OCI-LY3 (cell line): ENCODE results near the gene HGF.

Experiments used
- H2AFZ ChIP-seq: fragments of 200-600, 300-600 bp; shearing (Covaris generic); 2 replicates; pipeline ENCODE4 v1.6.0; 2014; ENCODE audit warnings: antibody characterized with exemption, low read depth, low read length
- H3K27ac ChIP-seq: fragments of 200-600, 300-600 bp; sonication (generic); 2 replicates; pipeline ENCODE4 v1.5.1; 2014; ENCODE audit warnings: mild to moderate bottlenecking, low read length, moderate library complexity, mixed read lengths
- H3K27me3 ChIP-seq: fragments of 200-600, 300-600 bp; sonication (generic); 2 replicates; pipeline ENCODE4 v1.6.1; 2014; ENCODE audit warnings: low read depth, low read length, mixed read lengths
- H3K36me3 ChIP-seq: fragments of 200-600, 300-600 bp; sonication (generic); replicated peaks from 2 replicates; pipeline ENCODE3; 2014; ENCODE audit warnings: low read depth, low read length, mixed read lengths
- H3K4me1 ChIP-seq: fragments of 300-600, 200-600 bp; sonication (generic); 2 replicates; pipeline ENCODE4 v1.6.1; 2014; ENCODE audit warnings: low read length, mixed read lengths
- H3K4me2 ChIP-seq: fragments of 200-600, 300-600 bp; sonication (generic); 2 replicates; pipeline ENCODE4 v1.6.1; 2014; ENCODE audit warnings: low read length, mixed read lengths
- H3K4me3 ChIP-seq: fragments of 300-600, 200-600 bp; sonication (generic); 2 replicates; pipeline ENCODE4 v1.5.1; 2014; ENCODE audit warnings: antibody characterized with exemption, mild to moderate bottlenecking, low read length, moderate library complexity
- H3K79me2 ChIP-seq: fragments of 300-600, 200-600 bp; shearing (Covaris generic); 2 replicates; pipeline ENCODE4 v1.6.1; 2014; ENCODE audit warnings: mild to moderate bottlenecking, low read length, mixed read lengths
- H3K9ac ChIP-seq: fragments of 300-600, 200-600 bp; shearing (Covaris generic); 2 replicates; pipeline ENCODE4 v1.6.0; 2014; ENCODE audit warnings: mild to moderate bottlenecking, low read length, moderate library complexity
- H3K9me3 ChIP-seq: fragments of 200-600, 300-600 bp; shearing (Covaris generic); 2 replicates; pipeline ENCODE4 v1.6.1; 2014; ENCODE audit warnings: low read length, mixed read lengths; ENCODE audit not compliant: insufficient read depth
- H4K20me1 ChIP-seq: fragments of 200-600, 300-600 bp; sonication (generic); 2 replicates; pipeline ENCODE4 v1.6.1; 2016; ENCODE audit warnings: low read length, mixed read lengths; ENCODE audit not compliant: insufficient read depth
- EZH2phosphoT487 ChIP-seq: fragments of 200-600 bp; shearing (Covaris generic); IDR thresholded peaks from 2 replicates; pipeline ENCODE4 v1.6.1; 2018; ENCODE audit warnings: antibody characterized with exemption, mixed run types, low read depth
- TF ChIP-seq, protein P1 (sequence below): fragments of 200-600, 300-600 bp; sonication (generic); IDR thresholded peaks from 2 replicates; pipeline ENCODE4 v1.5.1; 2014; ENCODE audit warnings: antibody characterized with exemption, low read length, low read depth

HGF gene

DNA sequence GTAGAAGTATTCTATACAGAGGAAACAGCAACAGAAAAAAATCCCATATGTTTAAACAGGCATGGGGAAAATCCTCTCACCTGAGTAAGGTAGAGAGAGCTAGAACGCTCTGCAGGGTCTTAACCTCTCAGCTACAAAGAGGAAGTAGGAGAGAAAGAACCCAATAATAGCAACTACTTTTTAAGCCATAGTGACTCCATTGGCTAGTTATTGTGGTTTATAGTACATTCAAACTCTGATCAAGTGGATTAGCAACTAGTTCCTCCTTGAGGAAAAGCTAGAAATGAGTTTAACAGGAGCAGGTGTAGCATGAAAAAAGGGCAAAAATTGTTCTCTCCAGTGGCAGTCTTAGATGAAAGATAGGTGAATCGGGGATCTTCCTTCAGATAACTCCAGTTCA lies 89.7 kb downstream of the HGF start:
- H3K79me2 ChIP-seq, result no peaks in the 10 kb centered on the region
- no peak for TF ChIP-seq EZH2phosphoT487
- TF ChIP-seq, protein P1, sequence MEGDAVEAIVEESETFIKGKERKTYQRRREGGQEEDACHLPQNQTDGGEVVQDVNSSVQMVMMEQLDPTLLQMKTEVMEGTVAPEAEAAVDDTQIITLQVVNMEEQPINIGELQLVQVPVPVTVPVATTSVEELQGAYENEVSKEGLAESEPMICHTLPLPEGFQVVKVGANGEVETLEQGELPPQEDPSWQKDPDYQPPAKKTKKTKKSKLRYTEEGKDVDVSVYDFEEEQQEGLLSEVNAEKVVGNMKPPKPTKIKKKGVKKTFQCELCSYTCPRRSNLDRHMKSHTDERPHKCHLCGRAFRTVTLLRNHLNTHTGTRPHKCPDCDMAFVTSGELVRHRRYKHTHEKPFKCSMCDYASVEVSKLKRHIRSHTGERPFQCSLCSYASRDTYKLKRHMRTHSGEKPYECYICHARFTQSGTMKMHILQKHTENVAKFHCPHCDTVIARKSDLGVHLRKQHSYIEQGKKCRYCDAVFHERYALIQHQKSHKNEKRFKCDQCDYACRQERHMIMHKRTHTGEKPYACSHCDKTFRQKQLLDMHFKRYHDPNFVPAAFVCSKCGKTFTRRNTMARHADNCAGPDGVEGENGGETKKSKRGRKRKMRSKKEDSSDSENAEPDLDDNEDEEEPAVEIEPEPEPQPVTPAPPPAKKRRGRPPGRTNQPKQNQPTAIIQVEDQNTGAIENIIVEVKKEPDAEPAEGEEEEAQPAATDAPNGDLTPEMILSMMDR, result no peak
- H2AFZ ChIP-seq, result no peak overlapping the region
- H3K9me3 ChIP-seq, result no peaks in the 10 kb centered on the region
- H3K36me3 ChIP-seq, result no peaks in the 10 kb centered on the region
- no peak overlapping the region for H3K9ac ChIP-seq
- H3K27ac ChIP-seq, result no peak overlapping the region
- H3K4me1 ChIP-seq, result peaks cover 31% of the 10 kb centered on the region
- H3K4me3 ChIP-seq, result no peak overlapping the region
- H3K4me2 ChIP-seq, result peak overlapping the region; percentile 42
- H4K20me1 ChIP-seq, result no peaks in the 10 kb centered on the region
- H3K27me3 ChIP-seq, result no peaks in the 10 kb centered on the region

DNA sequence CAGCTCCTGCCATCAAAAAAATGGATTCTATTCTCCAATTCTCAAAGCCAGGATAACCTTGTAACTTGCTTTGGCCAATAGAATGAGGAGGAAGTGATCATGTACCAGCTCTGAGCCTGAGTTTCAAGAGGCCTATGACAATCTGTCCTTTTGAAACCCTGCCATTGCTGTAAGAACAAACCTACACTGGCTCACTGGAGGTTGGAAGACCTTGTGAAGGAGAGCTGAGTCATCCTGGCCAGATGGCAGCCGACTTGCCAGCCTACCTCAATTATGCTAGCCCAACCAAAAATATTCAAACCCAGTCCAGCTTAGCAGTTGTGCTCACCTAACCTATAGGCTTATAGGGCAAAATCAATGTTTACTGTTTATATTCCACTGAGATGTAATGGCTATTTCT lies 93.0 kb downstream of the HGF start:
- Histone ChIP-seq H3K9ac (no peak overlapping the region), H3K4me1 (peaks cover 24% of the 10 kb centered on the region), H3K36me3 (no peaks in the 10 kb centered on the region), H3K79me2 (no peaks in the 10 kb centered on the region), H2AFZ (no peak overlapping the region), H3K4me2 (0 out of 2 replicates have a peak overlapping the region, but pooled peaks have one; percentile 20), H3K4me3 (no peak overlapping the region), H3K9me3 (no peaks in the 10 kb centered on the region), H4K20me1 (no peaks in the 10 kb centered on the region), H3K27me3 (no peaks in the 10 kb centered on the region), H3K27ac (no peak overlapping the region)
- no peak for TF ChIP-seq EZH2phosphoT487
- TF ChIP-seq, protein P1, result no peak

DNA sequence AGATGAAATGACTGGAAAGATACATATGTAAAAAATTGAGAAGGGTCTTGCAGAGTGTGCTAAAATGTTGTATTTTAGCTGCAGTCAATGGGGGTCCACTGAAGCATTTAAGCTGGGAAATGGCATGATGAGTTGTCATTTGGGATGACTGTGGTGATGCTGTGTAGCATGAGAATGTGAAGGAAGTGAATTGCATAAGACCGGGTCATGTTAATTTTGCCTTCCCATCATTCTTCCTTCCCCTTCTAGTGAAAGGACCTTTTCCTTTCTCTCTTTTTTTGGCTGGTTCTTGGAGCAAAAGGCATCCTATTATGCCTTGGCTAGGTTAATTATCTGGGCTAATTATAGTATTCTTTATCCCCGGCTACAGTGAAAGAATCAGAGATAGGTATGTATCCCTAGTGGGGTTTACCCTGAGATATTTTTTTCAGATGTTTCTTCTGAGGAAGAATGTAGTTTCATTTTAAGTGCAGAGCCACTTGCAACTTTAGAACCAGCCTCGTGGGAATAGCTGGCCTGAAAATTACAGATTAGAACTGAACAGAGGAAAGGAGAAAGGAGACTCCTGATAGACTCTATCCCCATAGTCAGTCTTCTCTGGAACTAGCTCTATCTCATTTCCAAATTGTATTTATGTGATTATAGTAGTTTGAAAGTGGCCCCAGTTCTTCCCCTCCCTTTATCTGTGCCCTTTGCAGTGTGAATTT lies 93.6 kb downstream of the HGF start:
- Histone ChIP-seq H2AFZ (no peak overlapping the region), H3K9me3 (no peaks in the 10 kb centered on the region), H3K36me3 (no peaks in the 10 kb centered on the region), H4K20me1 (no peaks in the 10 kb centered on the region), H3K27me3 (no peaks in the 10 kb centered on the region), H3K4me3 (no peak overlapping the region), H3K79me2 (no peaks in the 10 kb centered on the region), H3K4me2 (peak overlapping the region; percentile 20), H3K27ac (no peak overlapping the region), H3K9ac (no peak overlapping the region), H3K4me1 (peaks cover 24% of the 10 kb centered on the region)
- TF ChIP-seq EZH2phosphoT487, result no peak
- TF ChIP-seq, protein P1, result no peak

DNA sequence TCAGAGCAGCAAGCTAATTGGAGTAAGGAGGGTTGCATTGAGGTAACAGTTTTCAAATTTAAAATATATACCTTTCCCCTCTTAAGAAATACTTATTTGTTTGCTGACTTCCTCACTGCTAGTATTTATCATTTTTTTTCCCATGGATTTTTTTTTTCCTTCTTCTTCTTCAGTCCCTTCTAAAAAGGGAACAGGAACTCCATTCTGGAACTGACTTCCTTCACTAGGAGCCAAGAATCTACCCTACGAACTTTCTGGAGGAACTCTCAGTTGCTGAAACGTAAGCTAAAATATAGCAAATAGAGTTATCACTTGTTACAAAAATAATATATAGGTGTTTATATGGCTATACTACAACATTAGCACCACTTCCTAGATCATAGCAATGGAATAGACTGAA lies 95.4 kb downstream of the HGF start:
- Histone ChIP-seq H4K20me1 (no peaks in the 10 kb centered on the region), H3K36me3 (no peaks in the 10 kb centered on the region), H3K9me3 (no peaks in the 10 kb centered on the region), H2AFZ (no peak overlapping the region), H3K4me3 (no peak overlapping the region), H3K9ac (no peak overlapping the region), H3K4me2 (no peak overlapping the region), H3K4me1 (peaks cover 13% of the 10 kb centered on the region), H3K27ac (no peak overlapping the region), H3K27me3 (no peaks in the 10 kb centered on the region), H3K79me2 (no peaks in the 10 kb centered on the region)
- TF ChIP-seq EZH2phosphoT487, result no peak
- TF ChIP-seq, protein P1, result no peak
